ENCODE results near the gene CHST7. TPM values are rescaled to one million over a fixed set of nuclear protein-coding genes. Genes with fewer than 3 reads are reported as not detected.

CHST7 gene
- total RNA-seq, 2 donors from 2014 or later, result 7.0 to 9.9 TPM

GRCh38 chrX:46601283-46601682, 27.7 kb downstream of the CHST7 start:
- Histone ChIP-seq H3K9me3 (no peaks in the 10 kb centered on the region), H3K36me3 (replicated peaks in 1 of 2; ENCODE audit: insufficient read depth in 1 of 2, low read depth in 2 of 2) (no peaks in the 10 kb centered on the region), H3K27ac (no peak overlapping the region), H3K4me3 (no peak overlapping the region), H3K4me1 (no peaks in the 10 kb centered on the region), H3K27me3 (no peaks in the 10 kb centered on the region)
- WGBS, 2 donors, result 65 to 69% methylated on average over 5 to 6 of the region's 6 CpGs
- no peak for DNase-seq
- ATAC-seq, result peak; percentile 40
- TF ChIP-seq, protein P1, sequence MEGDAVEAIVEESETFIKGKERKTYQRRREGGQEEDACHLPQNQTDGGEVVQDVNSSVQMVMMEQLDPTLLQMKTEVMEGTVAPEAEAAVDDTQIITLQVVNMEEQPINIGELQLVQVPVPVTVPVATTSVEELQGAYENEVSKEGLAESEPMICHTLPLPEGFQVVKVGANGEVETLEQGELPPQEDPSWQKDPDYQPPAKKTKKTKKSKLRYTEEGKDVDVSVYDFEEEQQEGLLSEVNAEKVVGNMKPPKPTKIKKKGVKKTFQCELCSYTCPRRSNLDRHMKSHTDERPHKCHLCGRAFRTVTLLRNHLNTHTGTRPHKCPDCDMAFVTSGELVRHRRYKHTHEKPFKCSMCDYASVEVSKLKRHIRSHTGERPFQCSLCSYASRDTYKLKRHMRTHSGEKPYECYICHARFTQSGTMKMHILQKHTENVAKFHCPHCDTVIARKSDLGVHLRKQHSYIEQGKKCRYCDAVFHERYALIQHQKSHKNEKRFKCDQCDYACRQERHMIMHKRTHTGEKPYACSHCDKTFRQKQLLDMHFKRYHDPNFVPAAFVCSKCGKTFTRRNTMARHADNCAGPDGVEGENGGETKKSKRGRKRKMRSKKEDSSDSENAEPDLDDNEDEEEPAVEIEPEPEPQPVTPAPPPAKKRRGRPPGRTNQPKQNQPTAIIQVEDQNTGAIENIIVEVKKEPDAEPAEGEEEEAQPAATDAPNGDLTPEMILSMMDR (IDR thresholded peaks at IDR 0.05), result no peak
- TF ChIP-seq POLR2A (IDR thresholded peaks at IDR 0.05), result no peak
- intact Hi-C loops (cut with DNase I), result no loop called here

DNA sequence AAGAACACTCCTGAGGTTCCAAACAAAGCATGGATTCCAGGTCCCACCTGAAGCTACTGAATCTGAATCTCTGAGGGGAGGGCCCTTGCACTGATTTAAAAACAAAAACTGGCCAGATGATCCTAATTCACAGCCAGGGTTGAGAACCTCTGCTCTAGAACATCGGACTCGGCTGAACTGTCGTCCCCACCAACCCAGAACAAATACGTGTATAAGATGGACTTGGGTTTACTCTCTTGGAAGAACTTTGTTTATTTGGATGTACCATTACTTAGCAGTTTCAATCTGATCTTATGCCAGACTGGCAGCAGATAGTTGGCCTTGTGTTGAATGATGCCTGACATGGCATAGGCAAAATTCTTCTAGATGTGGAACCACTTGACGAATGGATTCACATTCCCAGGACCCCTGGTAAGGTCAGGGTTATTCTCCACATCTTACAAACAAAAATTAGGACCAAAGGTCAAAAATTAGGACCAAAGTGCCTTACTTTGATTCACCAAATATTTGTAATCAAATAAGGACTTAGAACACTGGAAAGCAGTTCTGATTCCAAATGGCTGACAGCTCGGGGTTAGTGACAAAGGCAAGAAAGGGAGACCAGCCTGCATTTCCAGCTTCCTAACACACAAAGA, 29.0 kb downstream of the CHST7 start:
- Histone ChIP-seq H3K4me1 (no peaks in the 10 kb centered on the region), H3K27ac (no peak overlapping the region), H3K4me3 (no peak overlapping the region), H3K36me3 (replicated peaks in 1 of 2; ENCODE audit: insufficient read depth in 1 of 2, low read depth in 2 of 2) (no peaks in the 10 kb centered on the region), H3K9me3 (no peaks in the 10 kb centered on the region), H3K27me3 (no peaks in the 10 kb centered on the region)
- TF ChIP-seq, protein P1 (IDR thresholded peaks at IDR 0.05), result no peak
- no peak for TF ChIP-seq POLR2A (IDR thresholded peaks at IDR 0.05)
- 88 to 93% methylated on average over 6 of the region's 6 CpGs for WGBS, 2 donors
- DNase-seq (no peak), ATAC-seq (no peak)
- intact Hi-C loops (cut with DNase I), result no loop called here

GRCh38 chrX:46607916-46608315, 34.4 kb downstream of the CHST7 start:
- DNase-seq (no peak), ATAC-seq (no peak)
- H3K27ac ChIP-seq, result no peak overlapping the region
- intact Hi-C loops (cut with DNase I), result no loop called here
- H3K36me3 ChIP-seq (replicated peaks in 1 of 2; ENCODE audit: insufficient read depth in 1 of 2, low read depth in 2 of 2), result no peaks in the 10 kb centered on the region
- TF ChIP-seq, protein P1 (IDR thresholded peaks at IDR 0.05), result no peak
- TF ChIP-seq POLR2A (IDR thresholded peaks at IDR 0.05), result no peak
- H3K27me3 ChIP-seq, result no peaks in the 10 kb centered on the region
- no peaks in the 10 kb centered on the region for H3K9me3 ChIP-seq
- H3K4me3 ChIP-seq, result no peak overlapping the region
- 51 to 69% methylated on average over 7 to 10 of the region's 11 CpGs for WGBS, 2 donors
- no peaks in the 10 kb centered on the region for H3K4me1 ChIP-seq

GRCh38 chrX:46610070-46610658, 36.6 kb downstream of the CHST7 start:
- TF ChIP-seq, protein P1 (IDR thresholded peaks at IDR 0.05), result no peak
- no peak for TF ChIP-seq POLR2A (IDR thresholded peaks at IDR 0.05)
- DNase-seq, result no peak
- 85 to 91% methylated on average over 2 to 5 of the region's 5 CpGs for WGBS, 2 donors
- intact Hi-C loops (cut with DNase I), result no loop called here
- no peak overlapping the region for H3K27ac ChIP-seq
- no peak overlapping the region for H3K4me3 ChIP-seq
- no peak for ATAC-seq
- H3K36me3 ChIP-seq (replicated peaks in 1 of 2; ENCODE audit: insufficient read depth in 1 of 2, low read depth in 2 of 2), result no peaks in the 10 kb centered on the region
- H3K9me3 ChIP-seq, result no peaks in the 10 kb centered on the region
- no peaks in the 10 kb centered on the region for H3K4me1 ChIP-seq
- H3K27me3 ChIP-seq, result no peaks in the 10 kb centered on the region
